A549 (cell line): ENCODE data around the gene CDT1. TPM values are rescaled to one million over a fixed set of nuclear protein-coding genes. Genes with fewer than 3 reads are reported as not detected.

Experiments used
- ATAC-seq, 2 experiments: fragments of 200-7000 bp in 1 of 2; fragments of >200 bp in 1 of 2; cut with Nextera tagmentation in 1 of 2; cut with Tn5 transposase in 1 of 2; 3 replicates each; pipeline versions ENCODE4 v1.8.0 to v1.9.1; 2018 to 2020; ENCODE audit warnings: mild to moderate bottlenecking in 1 of 2, moderate library complexity in 1 of 2
- CTCF ChIA-PET: fragments of 300-600 bp; sonication (Branson Sonifier 250); formaldehyde crosslinking; extraction: SDS; loops from one replicate; lab custom pipeline; 2021; ENCODE audit warnings: antibody characterized with exemption, inconsistent platforms; lab: Yijun Ruan, JAX
- POLR2A ChIA-PET: fragments of 350-600 bp; formaldehyde crosslinking; extraction: SDS; loops from one replicate; lab custom pipeline; 2021; ENCODE audit warnings: antibody characterized with exemption, inconsistent platforms; lab: Yijun Ruan, JAX
- DNase-seq, 2 experiments: peaks; one replicate each; pipeline versions ENCODE4 v3.0.0 to v3.0.0-alpha.2; 2011 to 2016; ENCODE audit warnings: low read depth in 1 of 2, low spot score in 1 of 2
- FAIRE-seq: peaks from 2 replicates; lab custom pipeline; 2011; peaks lifted over from hg19 to GRCh38; lab: Jason Lieb, UNC
- H3K27ac ChIP-seq, 2 experiments: fragments of >200 bp; sonication (Bioruptor Twin); formaldehyde crosslinking; 3 replicates each; pipeline ENCODE4 v1.5.1; 2016 to 2017
- H3K4me1 ChIP-seq: fragments of >200 bp; sonication (Bioruptor Twin); formaldehyde crosslinking; 3 replicates; pipeline ENCODE4 v1.6.1; 2016
- H3K4me2 ChIP-seq: fragments of >200 bp; sonication (Bioruptor Twin); formaldehyde crosslinking; 3 replicates; pipeline ENCODE4 v1.6.1; 2016
- H3K4me3 ChIP-seq: fragments of >200 bp; sonication (Bioruptor Twin); formaldehyde crosslinking; 3 replicates; pipeline ENCODE4 v1.5.1; 2016
- H3K9me3 ChIP-seq: fragments of >200 bp; sonication (Bioruptor Twin); formaldehyde crosslinking; 3 replicates; pipeline ENCODE4 v1.6.1; 2016
- CBX2 ChIP-seq: fragments of 200-600 bp; sonication (generic); IDR thresholded peaks from 2 replicates; pipeline ENCODE4 v1.6.1; 2016; ENCODE audit warnings: low read depth, mild to moderate bottlenecking, borderline replicate concordance
- CHD2 ChIP-seq: fragments of 150-350 bp; IDR thresholded peaks from 2 replicates; pipeline ENCODE4 v1.6.1; 2014; ENCODE audit warnings: low read length; ENCODE audit not compliant: partially characterized antibody
- CHD4 ChIP-seq: fragments of 200-600 bp; sonication (generic); IDR thresholded peaks from 2 replicates; pipeline ENCODE4 v1.6.1; 2016; ENCODE audit warnings: antibody characterized with exemption, mild to moderate bottlenecking, borderline replicate concordance
- E2F6 ChIP-seq: IDR thresholded peaks from 2 replicates; pipeline ENCODE4 v1.6.1; 2012; ENCODE audit warnings: low read depth, borderline replicate concordance
- EHF ChIP-seq: fragments of 250-450 bp; sonication (Bioruptor Pico); IDR thresholded peaks from 2 replicates; pipeline ENCODE4 v1.5.0; 2020; ENCODE audit warnings: mild to moderate bottlenecking
- EP300 ChIP-seq, 2 experiments: fragments of >200 bp; sonication (Bioruptor Twin); formaldehyde crosslinking; IDR thresholded peaks; 2 replicates in 1 of 2; 3 replicates in 1 of 2; pipeline ENCODE4 v1.6.1; 2016 to 2017
- FOSB ChIP-seq: fragments of 250-450 bp; sonication (Bioruptor Pico); IDR thresholded peaks from 2 replicates; pipeline ENCODE4 v1.5.0; 2020; ENCODE audit warnings: mild to moderate bottlenecking, moderate library complexity
- FOSL2 ChIP-seq, 2 experiments: fragments of 450-650 bp in 1 of 2; fragments of >200 bp in 1 of 2; sonication (Bioruptor Twin) in 1 of 2; formaldehyde crosslinking; IDR thresholded peaks; 2 replicates each; pipeline versions ENCODE4 v1.5.0 to v1.6.1; 2016 to 2020; ENCODE audit warnings: mild to moderate bottlenecking in 1 of 2, moderate library complexity in 1 of 2
- FOXS1 ChIP-seq: fragments of 250-450 bp; sonication (Bioruptor Pico); IDR thresholded peaks from 2 replicates; pipeline ENCODE4 v1.5.0; 2020; ENCODE audit warnings: mild to moderate bottlenecking, moderate library complexity
- HDAC2 ChIP-seq: fragments of 200-600 bp; sonication (generic); IDR thresholded peaks from 2 replicates; pipeline ENCODE4 v1.6.1; 2016
- HOXB5 ChIP-seq: fragments of 250-450 bp; sonication (Bioruptor Pico); IDR thresholded peaks from 2 replicates; pipeline ENCODE4 v1.5.0; 2020; ENCODE audit warnings: mild to moderate bottlenecking, moderate library complexity
- JUNB ChIP-seq: fragments of >200 bp; sonication (Bioruptor Twin); formaldehyde crosslinking; IDR thresholded peaks from 2 replicates; pipeline ENCODE4 v1.6.1; 2016
- MAFK ChIP-seq: fragments of 450-650 bp; IDR thresholded peaks from 2 replicates; pipeline ENCODE4 v1.6.1; 2014; ENCODE audit not compliant: partially characterized antibody
- MAZ ChIP-seq: fragments of 150-350 bp; IDR thresholded peaks from 2 replicates; pipeline ENCODE4 v1.6.1; 2014; ENCODE audit warnings: antibody characterized with exemption, low read depth, low read length, borderline replicate concordance
- NR3C1 ChIP-seq: fragments of >200 bp; sonication (Bioruptor Twin); formaldehyde crosslinking; IDR thresholded peaks from 3 replicates; pipeline ENCODE4 v1.6.1; 2017
- PHF8 ChIP-seq: fragments of 200-600 bp; sonication (generic); IDR thresholded peaks from 2 replicates; pipeline ENCODE4 v1.6.1; 2016; ENCODE audit warnings: low read depth, mild to moderate bottlenecking, antibody characterized with exemption, moderate library complexity, borderline replicate concordance
- RARB ChIP-seq: fragments of 250-450 bp; sonication (Bioruptor Pico); IDR thresholded peaks from 2 replicates; pipeline ENCODE4 v1.8.0; 2021; ENCODE audit warnings: mild to moderate bottlenecking, moderate library complexity
- REST ChIP-seq: fragments of 200-600 bp; sonication (generic); IDR thresholded peaks from 2 replicates; pipeline ENCODE4 v1.6.1; 2016; ENCODE audit warnings: antibody characterized with exemption, mild to moderate bottlenecking, moderate library complexity
- RFX5 ChIP-seq: fragments of 450-650 bp; IDR thresholded peaks from 2 replicates; pipeline ENCODE4 v1.7.1; 2014; ENCODE audit warnings: antibody characterized with exemption, mild to moderate bottlenecking, moderate library complexity
- SMC3 ChIP-seq: fragments of >200 bp; sonication (Bioruptor Twin); formaldehyde crosslinking; IDR thresholded peaks from 3 replicates; pipeline ENCODE4 v1.6.1; 2018; ENCODE audit warnings: inconsistent platforms
- TP53 ChIP-seq: fragments of 250-450 bp; sonication (Bioruptor Pico); IDR thresholded peaks from 2 replicates; pipeline ENCODE4 v1.5.0; 2021; ENCODE audit warnings: mild to moderate bottlenecking, moderate library complexity
- ZNF302 ChIP-seq: fragments of 250-450 bp; sonication (Bioruptor Pico); IDR thresholded peaks from 2 replicates; pipeline ENCODE4 v1.9.0; 2021; ENCODE audit warnings: inconsistent platforms, mild to moderate bottlenecking, moderate library complexity
- ZSCAN20 ChIP-seq: fragments of 250-450 bp; sonication (Bioruptor Pico); IDR thresholded peaks from 2 replicates; pipeline ENCODE4 v1.8.0; 2022; ENCODE audit warnings: mild to moderate bottlenecking, moderate library complexity
- WGBS: methylation state at CpG from one replicate; pipeline ENCODE4 v1.1.6; 2017; ENCODE audit errors: missing lambda C conversion rate; 5-methylcytosine and 5-hydroxymethylcytosine counted together
- polyA plus RNA-seq, 4 experiments: library from polyadenylated mRNA; depleted of rRNA in 3 of 4; stranded (reverse); fragments of >200 nt; fragmentation: RNase III in 1 of 4; extraction: RNeasy Plus Mini Kit Qiagen cat#74134 plus additional on column Dnase treatment in 1 of 4; gene quantifications; 2 replicates in 3 of 4; 3 replicates in 1 of 4; pipeline ENCODE4 v1.2.3, GENCODE V29; 2011 to 2017
- TF ChIP-seq, protein P1 (sequence below): fragments of >200 bp; sonication (Bioruptor Twin); formaldehyde crosslinking; IDR thresholded peaks from 2 replicates; pipeline ENCODE4 v1.6.1; 2016
- TF ChIP-seq, protein P2 (sequence below): fragments of 150-350 bp; IDR thresholded peaks from 2 replicates; pipeline ENCODE4 v1.6.1; 2014; ENCODE audit warnings: low read depth, mild to moderate bottlenecking, low read length

Gene CDT1
- polyA plus RNA-seq, 2 of the 4 experiments (the other 2 are of a cell fraction) = 3.8 to 16.0 TPM

DNA sequence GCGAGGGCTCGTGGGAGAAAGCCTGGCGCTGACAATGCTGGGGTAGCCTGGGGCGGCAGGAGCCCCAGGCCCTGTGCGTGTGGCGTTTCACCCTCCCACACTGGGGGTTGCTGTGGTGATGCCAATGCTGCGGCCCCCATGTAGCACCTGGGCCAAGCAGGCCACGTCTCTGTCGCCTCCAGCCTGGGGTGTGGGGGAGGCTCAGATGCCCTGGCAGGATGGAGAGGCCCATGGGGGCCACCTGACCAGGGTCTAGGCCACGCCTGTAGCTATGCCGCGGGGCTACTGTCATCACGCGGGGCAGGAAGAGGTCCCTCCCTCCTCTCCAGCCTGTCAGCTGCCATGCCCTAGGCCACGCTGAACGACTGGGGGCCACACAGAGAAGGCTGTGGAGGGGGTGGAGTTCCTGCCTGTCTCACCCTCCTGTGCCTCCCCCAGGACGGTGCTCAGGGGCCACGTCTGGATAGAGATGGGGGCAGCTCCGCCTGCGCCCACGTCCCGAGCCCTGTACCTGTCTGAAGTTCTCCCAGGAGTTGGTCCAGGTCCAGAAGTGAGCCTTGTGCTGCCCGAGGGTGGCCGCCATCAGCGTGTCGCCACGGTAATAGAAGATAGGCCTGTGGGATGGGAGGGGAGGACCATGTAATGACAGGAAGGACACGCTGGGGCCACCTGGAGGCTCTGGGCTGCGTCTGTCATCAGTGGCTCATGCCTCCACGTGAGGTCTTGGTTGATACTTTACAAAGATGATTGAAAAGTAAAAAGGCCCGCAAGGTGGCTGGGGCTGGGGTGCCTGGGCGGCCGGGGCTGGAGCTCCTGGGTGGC lies 20.9 kb downstream of the CDT1 start (continued):
- TF ChIP-seq FOSB (CRISPR knock-in tag) (no peak), NR3C1 (no peak)

DNA sequence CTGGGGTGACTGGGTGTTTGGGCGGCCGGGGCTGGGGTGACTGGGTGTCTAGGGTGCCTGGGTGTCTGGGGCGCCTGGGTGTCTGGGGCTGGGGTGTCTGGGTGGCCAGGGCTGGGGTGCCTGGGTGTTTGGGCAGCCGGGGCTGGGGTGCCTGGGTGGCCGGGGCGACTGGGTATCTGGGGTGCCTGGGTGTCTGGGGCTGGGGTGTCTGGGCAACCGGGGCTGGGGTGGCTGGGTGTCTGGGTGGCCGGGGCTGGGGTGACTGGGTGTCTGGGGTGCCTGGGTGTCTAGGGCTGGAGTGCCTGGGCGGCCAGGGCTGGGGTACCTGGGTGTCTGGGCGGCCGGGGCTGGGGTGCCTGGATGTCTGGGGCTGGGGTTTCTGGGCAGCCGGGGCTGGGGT lies 21.6 kb downstream of the CDT1 start:
- CTCF ChIA-PET = interaction anchor here (3.9 kb wide), 1 partner anchor 9 kb away, joined by 27 read pairs; no protein-coding TSS in a partner anchor
- H3K4me2 ChIP-seq = no peak overlapping the region
- H3K27ac ChIP-seq = no peak overlapping the region
- DNase-seq (no peak), FAIRE-seq (no peak)
- no CpG with 5 or more reads among the region's 12 CpGs for WGBS
- TF ChIP-seq CHD4 = no peak
- TF ChIP-seq RARB (CRISPR knock-in tag) = no peak
- TF ChIP-seq JUNB = no peak
- TF ChIP-seq FOXS1 (CRISPR knock-in tag) = no peak
- TF ChIP-seq EHF = no peak
- no peak for TF ChIP-seq REST
- no peak for TF ChIP-seq ZSCAN20 (CRISPR knock-in tag)
- no peak for TF ChIP-seq HOXB5 (CRISPR knock-in tag)
- TF ChIP-seq FOSB (CRISPR knock-in tag) = no peak
- no peak for TF ChIP-seq SMC3
- no peak for TF ChIP-seq FOSL2 (IDR thresholded peaks at IDR 0.05)
- TF ChIP-seq FOSL2 (CRISPR knock-in tag; IDR thresholded peaks at IDR 0.05) = no peak
- no peak for TF ChIP-seq MAZ
- no peak for TF ChIP-seq RFX5
- no peak for TF ChIP-seq PHF8
- no peak for TF ChIP-seq MAFK
- TF ChIP-seq, protein P1, sequence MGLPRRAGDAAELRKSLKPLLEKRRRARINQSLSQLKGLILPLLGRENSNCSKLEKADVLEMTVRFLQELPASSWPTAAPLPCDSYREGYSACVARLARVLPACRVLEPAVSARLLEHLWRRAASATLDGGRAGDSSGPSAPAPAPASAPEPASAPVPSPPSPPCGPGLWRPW = no peak
- no peak for TF ChIP-seq EP300 (IDR thresholded peaks at IDR 0.05)
- no peak for TF ChIP-seq ZNF302 (CRISPR knock-in tag)
- TF ChIP-seq, all 56 proteins: peak for 0
- ATAC-seq = no peak
- POLR2A ChIA-PET = no interaction called here
- Histone ChIP-seq H3K4me1 (no peaks in the 10 kb centered on the region), H3K9me3 (no peaks in the 10 kb centered on the region), H3K4me3 (no peak overlapping the region)

- 87% methylated on average over 15 of the region's 26 CpGs for WGBS
- Histone ChIP-seq H3K4me3 (no peak overlapping the region), H3K27ac (no peak overlapping the region), H3K4me2 (no peak overlapping the region), H3K9me3 (no peaks in the 10 kb centered on the region), H3K4me1 (no peaks in the 10 kb centered on the region)
- FAIRE-seq (no peak), DNase-seq (no peak), ATAC-seq (no peak; a peak in 1 of 6 replicates)
- TF ChIP-seq HDAC2 (no peak), CHD2 (no peak), PHF8 (no peak), CHD4 (no peak), TP53 (CRISPR knock-in tag) (no peak), MAZ (no peak), MAFK (no peak), FOSL2 (IDR thresholded peaks at IDR 0.05) (no peak), FOSL2 (CRISPR knock-in tag; IDR thresholded peaks at IDR 0.05) (no peak), CBX2 (no peak), E2F6 (no peak)
- TF ChIP-seq, protein P1 = no peak
- TF ChIP-seq, protein P2, sequence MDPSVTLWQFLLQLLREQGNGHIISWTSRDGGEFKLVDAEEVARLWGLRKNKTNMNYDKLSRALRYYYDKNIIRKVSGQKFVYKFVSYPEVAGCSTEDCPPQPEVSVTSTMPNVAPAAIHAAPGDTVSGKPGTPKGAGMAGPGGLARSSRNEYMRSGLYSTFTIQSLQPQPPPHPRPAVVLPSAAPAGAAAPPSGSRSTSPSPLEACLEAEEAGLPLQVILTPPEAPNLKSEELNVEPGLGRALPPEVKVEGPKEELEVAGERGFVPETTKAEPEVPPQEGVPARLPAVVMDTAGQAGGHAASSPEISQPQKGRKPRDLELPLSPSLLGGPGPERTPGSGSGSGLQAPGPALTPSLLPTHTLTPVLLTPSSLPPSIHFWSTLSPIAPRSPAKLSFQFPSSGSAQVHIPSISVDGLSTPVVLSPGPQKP = no peak
- POLR2A ChIA-PET = no interaction called here
- CTCF ChIA-PET = interaction anchor here (0.8 to 3.9 kb wide), 5 partner anchors 10 to 39 kb away, joined by 3 to 27 read pairs (median 4); partner anchors contain the start of genes GALNS and TRAPPC2L
These were observed 22.7 kb downstream of the CDT1 start for GRCh38 chr16:88826070-88826840.
